ENCODE measurements around the gene P2RY6. TPM values are rescaled to one million over a fixed set of nuclear protein-coding genes. Genes with fewer than 3 reads are reported as not detected.
A peak's percentile ranks its signal among the peaks of the same experiment; 100 is the strongest.

Gene P2RY6
- total RNA-seq, 1 donor from 2014 or later: 3.0 TPM

DNA sequence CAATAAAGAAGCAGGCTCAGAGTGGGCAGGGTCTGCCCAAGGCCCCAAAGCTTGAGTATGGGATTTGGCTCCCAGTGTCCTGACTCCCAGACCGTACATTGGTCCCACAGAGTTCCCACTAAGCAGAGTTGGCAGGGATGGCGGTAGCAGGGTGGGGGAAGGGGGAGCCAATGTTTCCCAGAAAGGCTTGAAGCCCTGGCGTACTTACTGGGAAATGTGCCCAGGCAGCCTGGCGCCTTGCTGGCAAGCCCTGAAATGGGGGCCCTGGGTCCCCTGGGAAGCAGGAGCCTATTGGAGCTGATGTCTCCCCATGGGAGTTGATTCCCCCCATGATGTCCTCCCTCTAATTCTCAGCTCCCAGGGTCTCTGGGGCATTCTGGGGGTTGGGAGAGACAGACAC is 45.2 kb downstream of the P2RY6 start:
- H3K4me3 Mint-ChIP-seq: no peak overlapping the region
- H3K9me3 Mint-ChIP-seq: no peaks in the 10 kb centered on the region
- peaks cover 11% of the 10 kb centered on the region for H3K36me3 Mint-ChIP-seq
- no peak overlapping the region for H3K27ac Mint-ChIP-seq
- no peaks in the 10 kb centered on the region for H3K27me3 Mint-ChIP-seq
- DNase-seq (ENCODE audit: extremely low spot score, unreplicated experiment): no peak
- peaks cover 63% of the 10 kb centered on the region for H3K4me1 Mint-ChIP-seq (ENCODE audit: unreplicated experiment)
- TF ChIP-seq, protein P1, sequence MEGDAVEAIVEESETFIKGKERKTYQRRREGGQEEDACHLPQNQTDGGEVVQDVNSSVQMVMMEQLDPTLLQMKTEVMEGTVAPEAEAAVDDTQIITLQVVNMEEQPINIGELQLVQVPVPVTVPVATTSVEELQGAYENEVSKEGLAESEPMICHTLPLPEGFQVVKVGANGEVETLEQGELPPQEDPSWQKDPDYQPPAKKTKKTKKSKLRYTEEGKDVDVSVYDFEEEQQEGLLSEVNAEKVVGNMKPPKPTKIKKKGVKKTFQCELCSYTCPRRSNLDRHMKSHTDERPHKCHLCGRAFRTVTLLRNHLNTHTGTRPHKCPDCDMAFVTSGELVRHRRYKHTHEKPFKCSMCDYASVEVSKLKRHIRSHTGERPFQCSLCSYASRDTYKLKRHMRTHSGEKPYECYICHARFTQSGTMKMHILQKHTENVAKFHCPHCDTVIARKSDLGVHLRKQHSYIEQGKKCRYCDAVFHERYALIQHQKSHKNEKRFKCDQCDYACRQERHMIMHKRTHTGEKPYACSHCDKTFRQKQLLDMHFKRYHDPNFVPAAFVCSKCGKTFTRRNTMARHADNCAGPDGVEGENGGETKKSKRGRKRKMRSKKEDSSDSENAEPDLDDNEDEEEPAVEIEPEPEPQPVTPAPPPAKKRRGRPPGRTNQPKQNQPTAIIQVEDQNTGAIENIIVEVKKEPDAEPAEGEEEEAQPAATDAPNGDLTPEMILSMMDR (conservative IDR thresholded peaks at IDR 0.05): no peak

DNA sequence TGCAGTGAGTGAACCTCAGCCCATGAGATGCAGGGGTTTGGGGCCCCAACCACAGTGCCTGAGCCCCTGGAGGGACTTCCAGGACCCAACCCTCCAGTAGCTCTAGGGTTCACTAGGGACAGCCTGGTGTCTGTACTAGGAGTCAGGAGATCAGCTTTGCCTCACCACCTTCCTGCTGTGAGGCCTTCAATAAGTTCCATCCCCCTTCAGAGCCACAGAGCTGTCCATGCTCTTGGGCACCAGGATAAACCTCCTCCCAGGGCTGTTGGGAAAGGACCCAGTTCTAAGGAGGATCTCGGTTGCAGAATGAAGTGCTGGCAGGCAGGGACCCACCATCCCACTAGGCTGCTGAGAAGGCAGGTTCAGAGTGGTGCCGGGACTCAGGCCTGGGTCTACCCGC is 45.7 kb downstream of the P2RY6 start:
- no peaks in the 10 kb centered on the region for H3K27me3 Mint-ChIP-seq
- peaks cover 64% of the 10 kb centered on the region for H3K4me1 Mint-ChIP-seq (ENCODE audit: unreplicated experiment)
- peaks cover 11% of the 10 kb centered on the region for H3K36me3 Mint-ChIP-seq
- TF ChIP-seq, protein P1 (conservative IDR thresholded peaks at IDR 0.05): no peak
- DNase-seq (ENCODE audit: extremely low spot score, unreplicated experiment): no peak
- no peak overlapping the region for H3K27ac Mint-ChIP-seq
- H3K9me3 Mint-ChIP-seq: no peaks in the 10 kb centered on the region
- no peak overlapping the region for H3K4me3 Mint-ChIP-seq

DNA sequence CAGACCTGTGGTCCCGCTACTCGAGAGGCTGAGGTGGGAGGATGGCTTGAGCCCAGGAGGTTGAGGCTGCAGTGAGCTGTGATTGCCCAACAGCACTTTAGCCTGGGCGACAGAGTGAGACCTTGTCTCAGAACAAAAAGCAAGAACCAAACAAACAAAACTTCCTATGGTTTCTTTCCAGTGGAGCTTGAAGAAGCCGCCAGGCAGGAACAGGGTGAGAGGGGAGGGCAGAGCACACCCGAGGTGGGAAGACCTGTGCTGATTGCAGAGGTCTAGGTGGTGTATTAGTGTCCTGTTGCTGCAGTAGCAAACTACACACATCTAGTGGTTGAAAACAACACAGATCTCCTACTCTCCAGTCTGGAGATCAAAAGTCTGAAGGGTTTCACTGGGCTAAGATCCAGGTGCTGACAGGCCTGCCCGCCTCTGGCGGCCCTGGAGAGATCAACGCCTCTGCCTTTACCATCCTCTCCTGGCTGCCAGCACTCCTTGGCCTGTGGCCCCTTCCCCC is 46.4 kb downstream of the P2RY6 start:
- H3K27ac Mint-ChIP-seq: no peak overlapping the region
- TF ChIP-seq, protein P1 (conservative IDR thresholded peaks at IDR 0.05): no peak
- DNase-seq (ENCODE audit: extremely low spot score, unreplicated experiment): no peak
- peaks cover 62% of the 10 kb centered on the region for H3K4me1 Mint-ChIP-seq (ENCODE audit: unreplicated experiment)
- no peaks in the 10 kb centered on the region for H3K27me3 Mint-ChIP-seq
- H3K36me3 Mint-ChIP-seq: peaks cover 11% of the 10 kb centered on the region
- H3K4me3 Mint-ChIP-seq: no peak overlapping the region
- H3K9me3 Mint-ChIP-seq: no peaks in the 10 kb centered on the region

DNA sequence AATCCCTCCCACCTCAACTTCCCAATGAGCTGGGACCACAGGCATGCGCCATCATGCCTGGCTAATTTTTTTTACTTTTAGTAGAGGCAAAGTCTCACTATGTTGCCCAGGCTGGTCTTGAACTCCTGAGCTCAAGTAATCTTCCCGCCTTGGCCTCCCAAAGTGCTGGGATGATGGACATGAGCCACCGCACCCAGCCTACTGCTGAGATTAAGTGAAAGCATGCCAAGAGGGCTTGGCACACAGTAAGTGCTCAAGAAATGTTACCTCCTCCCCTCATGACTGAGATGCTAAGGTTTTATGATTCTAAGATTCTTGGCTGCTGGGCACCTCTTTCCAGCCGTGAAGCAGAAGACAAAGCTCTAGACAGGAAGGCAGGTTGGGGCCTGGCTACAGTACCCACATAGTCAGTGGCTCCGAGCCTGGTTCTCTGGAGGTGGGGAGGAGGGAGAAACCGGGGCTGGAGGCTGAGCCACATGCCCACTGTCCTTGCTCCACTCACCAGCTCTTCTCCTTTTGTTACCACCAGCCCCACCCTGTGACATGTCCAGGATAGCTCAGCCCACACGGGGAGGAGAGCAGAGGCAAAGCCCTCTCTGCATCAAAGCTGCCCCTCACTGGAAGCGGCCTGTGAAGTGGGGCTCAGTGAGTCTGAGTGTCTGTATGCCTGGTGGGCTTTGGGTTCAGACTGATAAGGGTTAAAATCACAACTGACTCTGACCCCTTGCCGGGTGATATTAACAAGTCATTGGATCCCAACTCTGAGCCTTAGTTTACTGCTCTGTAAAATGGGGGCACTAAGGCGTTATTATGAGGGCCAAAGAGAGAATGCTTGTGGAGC is 48.8 kb downstream of the P2RY6 start:
- H3K27ac Mint-ChIP-seq: peak overlapping the region; percentile 78

DNA sequence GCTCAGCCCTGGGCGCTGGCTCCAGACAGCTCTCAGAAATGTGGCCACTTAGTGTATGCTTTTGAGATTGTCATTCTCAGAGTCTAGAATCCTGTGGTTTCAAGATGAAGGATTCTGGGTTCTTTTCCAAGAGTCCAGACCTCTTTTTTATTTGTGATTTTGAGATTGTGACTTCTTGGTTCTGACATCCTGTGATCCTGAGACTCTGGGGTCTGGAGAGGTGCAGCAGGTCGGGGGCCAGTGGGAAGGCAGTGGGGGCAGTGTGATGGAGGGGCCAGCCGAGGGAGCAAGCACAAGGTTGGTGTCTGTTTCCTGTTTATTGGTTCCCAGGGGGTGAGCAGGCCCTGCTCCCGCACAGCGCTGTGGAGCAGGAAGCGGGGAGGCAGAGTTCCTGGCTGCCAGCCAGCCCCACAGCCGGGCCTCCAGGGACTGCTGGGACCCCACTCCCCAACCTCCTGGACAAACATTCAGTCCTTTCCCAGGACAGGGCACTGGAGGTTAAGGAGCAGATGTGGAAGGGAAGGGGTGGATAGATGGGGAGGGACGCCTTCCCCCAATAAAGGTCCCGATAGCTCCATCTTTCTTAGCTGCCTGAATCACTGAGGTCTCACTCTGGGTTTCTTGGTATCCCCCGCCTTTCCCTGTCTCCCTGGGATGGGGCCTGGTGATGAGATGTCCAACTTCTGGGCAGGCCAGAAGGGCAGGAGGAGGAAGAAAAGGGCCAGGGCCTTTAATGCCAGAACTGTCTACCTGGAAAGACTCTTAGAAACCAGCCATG is 49.7 kb downstream of the P2RY6 start:
- Mint-ChIP-seq H3K27ac (peak overlapping the region; percentile 78), H3K27me3 (no peaks in the 10 kb centered on the region), H3K4me3 (peak overlapping the region; percentile 64), H3K9me3 (no peaks in the 10 kb centered on the region), H3K4me1 (ENCODE audit: unreplicated experiment) (peaks cover 55% of the 10 kb centered on the region), H3K36me3 (peaks cover 4% of the 10 kb centered on the region)
- TF ChIP-seq, protein P1 (conservative IDR thresholded peaks at IDR 0.05): no peak
- no peak for DNase-seq (ENCODE audit: extremely low spot score, unreplicated experiment)

More for the DNA sequence above, 48.8 kb downstream of the P2RY6 start:
- TF ChIP-seq, protein P1 (conservative IDR thresholded peaks at IDR 0.05): no peak
- DNase-seq (ENCODE audit: extremely low spot score, unreplicated experiment): no peak
- peaks cover 11% of the 10 kb centered on the region for H3K36me3 Mint-ChIP-seq
- H3K9me3 Mint-ChIP-seq: no peaks in the 10 kb centered on the region
- peaks cover 61% of the 10 kb centered on the region for H3K4me1 Mint-ChIP-seq (ENCODE audit: unreplicated experiment)
- no peaks in the 10 kb centered on the region for H3K27me3 Mint-ChIP-seq
- peak overlapping the region; percentile 55 for H3K4me3 Mint-ChIP-seq
